ENCODE data around the gene CGB8. TPM values are rescaled to one million over a fixed set of nuclear protein-coding genes. Genes with fewer than 3 reads are reported as not detected.
"Not testable (repeated sequence)": the region's sequence is repeated elsewhere in the genome, so short reads cannot be mapped to it uniquely, and the experiment has no call there.

The CGB8 gene
- total RNA-seq, 1 donor from 2014 or later = not detected

GRCh38 chr19:49061445-49061844, 12.5 kb upstream of the CGB8 start:
- no peak overlapping the region for H3K4me3 Mint-ChIP-seq (ENCODE audit: low read depth)
- TF ChIP-seq CTCF (IDR thresholded peaks at IDR 0.05; ENCODE audit: unreplicated experiment) = no peak

GRCh38 chr19:49061000-49061399, 12.1 kb upstream of the CGB8 start:
- H3K9me3 Mint-ChIP-seq (ENCODE audit: low read depth) = no peaks in the 10 kb centered on the region
- no peak for DNase-seq (ENCODE audit: low spot score, unreplicated experiment)
- peaks cover 65% of the 10 kb centered on the region for H3K27me3 Mint-ChIP-seq
- H3K4me1 Mint-ChIP-seq (ENCODE audit: low read depth) = peaks cover 8% of the 10 kb centered on the region
- no peak overlapping the region for H3K27ac Mint-ChIP-seq
- TF ChIP-seq CTCF (IDR thresholded peaks at IDR 0.05; ENCODE audit: unreplicated experiment) = no peak
- no peak overlapping the region for H3K4me3 Mint-ChIP-seq (ENCODE audit: low read depth)
- H3K36me3 Mint-ChIP-seq (ENCODE audit: insufficient read depth) = no peaks in the 10 kb centered on the region

More at GRCh38 chr19:49061445-49061844, 12.5 kb upstream of the CGB8 start:
- H3K9me3 Mint-ChIP-seq (ENCODE audit: low read depth) = no peaks in the 10 kb centered on the region
- peaks cover 65% of the 10 kb centered on the region for H3K27me3 Mint-ChIP-seq
- peaks cover 8% of the 10 kb centered on the region for H3K4me1 Mint-ChIP-seq (ENCODE audit: low read depth)
- no peak overlapping the region for H3K27ac Mint-ChIP-seq
- no peaks in the 10 kb centered on the region for H3K36me3 Mint-ChIP-seq (ENCODE audit: insufficient read depth)
- no peak for DNase-seq (ENCODE audit: low spot score, unreplicated experiment)

- no peak for TF ChIP-seq CTCF (IDR thresholded peaks at IDR 0.05; ENCODE audit: unreplicated experiment)
- no peak overlapping the region for H3K4me3 Mint-ChIP-seq (ENCODE audit: low read depth)
- no peak overlapping the region for H3K27ac Mint-ChIP-seq
- peaks cover 70% of the 10 kb centered on the region for H3K27me3 Mint-ChIP-seq
- no peak for DNase-seq (ENCODE audit: low spot score, unreplicated experiment)
- H3K36me3 Mint-ChIP-seq (ENCODE audit: insufficient read depth) = no peaks in the 10 kb centered on the region
- H3K4me1 Mint-ChIP-seq (ENCODE audit: low read depth) = peaks cover 4% of the 10 kb centered on the region
- H3K9me3 Mint-ChIP-seq (ENCODE audit: low read depth) = no peaks in the 10 kb centered on the region
These were observed 10.1 kb upstream of the CGB8 start for GRCh38 chr19:49059053-49059452.

DNA sequence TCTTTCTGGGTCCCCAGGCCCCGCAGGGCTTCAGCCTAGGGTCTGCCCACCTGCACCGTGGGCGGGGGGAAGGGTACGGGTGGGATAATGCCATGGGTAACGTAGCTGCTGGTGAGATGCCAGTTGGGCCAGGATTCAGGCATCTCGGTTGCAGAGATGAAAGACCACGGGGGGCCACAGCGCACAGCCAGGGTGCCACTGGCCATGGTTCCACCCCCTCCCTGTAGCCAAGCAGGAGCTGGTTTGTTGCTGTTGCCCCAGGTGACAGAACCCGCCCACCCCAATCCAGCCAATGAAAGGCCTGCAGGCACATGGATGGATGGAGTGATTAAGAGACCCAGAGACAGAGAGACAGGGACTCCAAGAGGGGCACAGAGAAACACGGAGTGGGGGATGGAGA, 9.7 kb upstream of the CGB8 start:
- Mint-ChIP-seq H3K27me3 (peaks cover 72% of the 10 kb centered on the region), H3K9me3 (ENCODE audit: low read depth) (no peaks in the 10 kb centered on the region), H3K4me1 (ENCODE audit: low read depth) (peaks cover 4% of the 10 kb centered on the region), H3K36me3 (ENCODE audit: insufficient read depth) (no peaks in the 10 kb centered on the region), H3K27ac (no peak overlapping the region), H3K4me3 (ENCODE audit: low read depth) (no peak overlapping the region)
- no peak for DNase-seq (ENCODE audit: low spot score, unreplicated experiment)
- TF ChIP-seq CTCF (IDR thresholded peaks at IDR 0.05; ENCODE audit: unreplicated experiment) = no peak

GRCh38 chr19:49057636-49058234, 8.8 kb upstream of the CGB8 start, which contains the start of gene CGB7:
Gene CGB7, minus strand, starts transcription at chr19:49057749. Its CDS starts 2,374 bp downstream, at chr19:49055375.
- no peaks in the 10 kb centered on the region for H3K36me3 Mint-ChIP-seq (ENCODE audit: insufficient read depth)
- peaks cover 67% of the 10 kb centered on the region for H3K27me3 Mint-ChIP-seq
- no peak for TF ChIP-seq CTCF (IDR thresholded peaks at IDR 0.05; ENCODE audit: unreplicated experiment)
- peak within 1 kb of the TSS; percentile 68 for H3K4me3 Mint-ChIP-seq (ENCODE audit: low read depth)
- no peaks in the 10 kb centered on the region for H3K9me3 Mint-ChIP-seq (ENCODE audit: low read depth)
- H3K27ac Mint-ChIP-seq = no peak within 1 kb of the TSS
- peaks cover 4% of the 10 kb centered on the region for H3K4me1 Mint-ChIP-seq (ENCODE audit: low read depth)
- peak; percentile 53 for DNase-seq (ENCODE audit: low spot score, unreplicated experiment)

- not testable (repeated sequence) for H3K27ac Mint-ChIP-seq; DNase-seq (ENCODE audit: low spot score, unreplicated experiment); H3K36me3 Mint-ChIP-seq (ENCODE audit: insufficient read depth); H3K4me1 Mint-ChIP-seq (ENCODE audit: low read depth); H3K9me3 Mint-ChIP-seq (ENCODE audit: low read depth)
- peak overlapping the region; percentile 68 for H3K4me3 Mint-ChIP-seq (ENCODE audit: low read depth)
- H3K27me3 Mint-ChIP-seq = peaks cover 67% of the 10 kb centered on the region
These were observed 8.1 kb upstream of the CGB8 start for GRCh38 chr19:49056902-49057596.

Measured in progenitor cell of endocrine pancreas (in vitro differentiated cells).